CD4-positive, alpha-beta T cell (primary cell): ENCODE measurements around the gene CTBP1. TPM values are rescaled to one million over a fixed set of nuclear protein-coding genes. Genes with fewer than 3 reads are reported as not detected.

Source experiments
- ATAC-seq: fragments of 200-7000 bp; cut with Tn5 transposase; one replicate; pipeline ENCODE4 v1.10.0; 2022; ENCODE audit warnings: mild to moderate bottlenecking; ENCODE audit not compliant: poor library complexity
- CTCF ChIA-PET: fragments of 350-600 bp; sonication (Branson Sonifier 250); formaldehyde crosslinking; loops from one replicate; lab custom pipeline; 2021; ENCODE audit warnings: antibody characterized with exemption, inconsistent platforms; lab: Charles Lee
- POLR2A ChIA-PET: fragments of 350-600 bp; sonication (Branson Sonifier 250); formaldehyde crosslinking; loops from one replicate; lab custom pipeline; 2021; ENCODE audit warnings: antibody characterized with exemption, inconsistent platforms; lab: Charles Lee
- DNase-seq, 14 experiments: peaks; one replicate each; pipeline ENCODE4 v3.0.0-alpha.2; 2013 to 2020; ENCODE audit warnings: mixed read lengths in 2 of 14
- H3K27ac ChIP-seq, 2 donors: one replicate each; pipeline versions ENCODE4 v1.5.1 to v1.7.0; 2013; ENCODE audit warnings: low read length in 2 of 2, low read depth in 1 of 2, mild to moderate bottlenecking in 1 of 2
- H3K27me3 ChIP-seq, 2 experiments: 1 replicate in 1 of 2; 2 replicates in 1 of 2; pipeline versions ENCODE4 v1.6.1 to v1.7.0; 2013; ENCODE audit warnings: low read length in 2 of 2, control low read depth in 1 of 2, mild to moderate bottlenecking in 1 of 2, moderate library complexity in 1 of 2; ENCODE audit not compliant: insufficient read depth in 2 of 2, control insufficient read depth in 1 of 2
- H3K36me3 ChIP-seq: one replicate; pipeline ENCODE4 v1.6.1; 2013; ENCODE audit warnings: low read length, control low read depth; ENCODE audit not compliant: insufficient read depth
- H3K4me1 ChIP-seq: one replicate; pipeline ENCODE4 v1.6.1; 2013; ENCODE audit warnings: low read length, control low read depth; ENCODE audit not compliant: insufficient read depth
- H3K4me3 ChIP-seq: one replicate; pipeline ENCODE4 v1.5.1; 2013; ENCODE audit warnings: mild to moderate bottlenecking, low read length, moderate library complexity
- H3K9me3 ChIP-seq, 2 experiments: 1 replicate in 1 of 2; 2 replicates in 1 of 2; pipeline versions ENCODE4 v1.6.1 to v1.7.0; 2013; ENCODE audit warnings: low read length in 2 of 2, mild to moderate bottlenecking in 2 of 2, control low read depth in 1 of 2, moderate library complexity in 1 of 2; ENCODE audit not compliant: control insufficient read depth in 1 of 2, insufficient read depth in 1 of 2
- H3K27ac Mint-ChIP-seq: one replicate; pipeline ENCODE4 v1.8.0; 2020; ENCODE audit warnings: mixed read lengths
- H3K27me3 Mint-ChIP-seq: one replicate; pipeline ENCODE4 v1.8.0; 2021; ENCODE audit warnings: mixed read lengths
- H3K36me3 Mint-ChIP-seq: one replicate; pipeline ENCODE4 v1.8.0; 2021; ENCODE audit warnings: low read depth, mixed read lengths
- H3K4me1 Mint-ChIP-seq: one replicate; pipeline ENCODE4 v1.8.0; 2021; ENCODE audit warnings: low read depth, mixed read lengths
- H3K4me3 Mint-ChIP-seq: one replicate; pipeline ENCODE4 v1.8.0; 2020; ENCODE audit warnings: mild to moderate bottlenecking, mixed read lengths
- H3K9me3 Mint-ChIP-seq: one replicate; pipeline ENCODE4 v1.8.0; 2020; ENCODE audit warnings: mixed read lengths
- intact Hi-C, 2 experiments: fragments of 100-400 bp; cut with DNase I in 1 of 2; cut with micrococcal nuclease in 1 of 2; formaldehyde crosslinking; loops; one replicate each; pipeline versions ENCODE4 v1.15.1 to v1.9.0; 2023 to 2025; cut with DNase I, micrococcal nuclease
- total RNA-seq, 174 experiments: library from RNA in 2 of 174; stranded (reverse) in 2 of 174; gene quantifications; one replicate each; pipeline ENCODE4 v1.2.3 and lab custom pipeline; 2021 to 2026
- TF ChIP-seq, protein P1 (sequence below): fragments of 200-600 bp; IDR thresholded peaks from one replicate; pipeline ENCODE4 v1.8.0; 2022; ENCODE audit warnings: antibody characterized with exemption, mild to moderate bottlenecking

The CTBP1 gene
- total RNA-seq, 2 experiments from 2014 or later = 132 to 148 TPM

DNA sequence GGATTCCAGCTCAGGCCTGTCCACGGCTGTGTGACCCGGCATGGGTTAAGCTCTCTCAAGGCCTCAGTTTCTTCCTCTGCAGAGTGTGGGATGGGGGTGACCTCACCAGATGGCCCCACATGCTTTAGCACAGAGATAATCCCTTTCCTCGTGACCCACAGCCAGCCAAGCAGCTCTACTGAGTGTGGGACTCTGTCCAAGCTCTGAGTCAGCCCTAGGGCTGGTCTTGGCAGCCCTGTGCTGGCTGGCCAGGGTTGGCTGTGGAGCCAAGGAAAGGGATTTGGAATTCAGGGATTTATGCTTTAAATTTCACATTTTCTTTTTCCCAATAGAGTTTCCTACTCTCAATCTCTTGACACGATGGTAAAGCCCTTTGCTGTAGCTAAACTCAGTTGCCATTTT, 56.8 kb downstream of the CTBP1 start:
- Histone ChIP-seq H3K9me3 (peaks cover 0 to 10% of the 10 kb centered on the region in 2 experiments), H3K4me1 (peaks cover 13% of the 10 kb centered on the region), H3K27ac (no peak overlapping the region), H3K36me3 (peaks cover 13% of the 10 kb centered on the region), H3K27me3 (no peaks in the 10 kb centered on the region), H3K4me3 (no peak overlapping the region)
- ATAC-seq = no peak
- H3K9me3 Mint-ChIP-seq = no peaks in the 10 kb centered on the region
- H3K4me1 Mint-ChIP-seq = peaks cover 3% of the 10 kb centered on the region
- H3K4me3 Mint-ChIP-seq = no peak overlapping the region
- ChIA-PET POLR2A (interaction anchor here (1.2 kb wide), 1 partner anchor 10 kb away, joined by 8 read pairs; no protein-coding TSS in a partner anchor), CTCF (no interaction called here)
- no peak for DNase-seq
- peaks cover 5% of the 10 kb centered on the region for H3K36me3 Mint-ChIP-seq
- no peaks in the 10 kb centered on the region for H3K27me3 Mint-ChIP-seq
- intact Hi-C loops = no loop called here
- TF ChIP-seq, protein P1, sequence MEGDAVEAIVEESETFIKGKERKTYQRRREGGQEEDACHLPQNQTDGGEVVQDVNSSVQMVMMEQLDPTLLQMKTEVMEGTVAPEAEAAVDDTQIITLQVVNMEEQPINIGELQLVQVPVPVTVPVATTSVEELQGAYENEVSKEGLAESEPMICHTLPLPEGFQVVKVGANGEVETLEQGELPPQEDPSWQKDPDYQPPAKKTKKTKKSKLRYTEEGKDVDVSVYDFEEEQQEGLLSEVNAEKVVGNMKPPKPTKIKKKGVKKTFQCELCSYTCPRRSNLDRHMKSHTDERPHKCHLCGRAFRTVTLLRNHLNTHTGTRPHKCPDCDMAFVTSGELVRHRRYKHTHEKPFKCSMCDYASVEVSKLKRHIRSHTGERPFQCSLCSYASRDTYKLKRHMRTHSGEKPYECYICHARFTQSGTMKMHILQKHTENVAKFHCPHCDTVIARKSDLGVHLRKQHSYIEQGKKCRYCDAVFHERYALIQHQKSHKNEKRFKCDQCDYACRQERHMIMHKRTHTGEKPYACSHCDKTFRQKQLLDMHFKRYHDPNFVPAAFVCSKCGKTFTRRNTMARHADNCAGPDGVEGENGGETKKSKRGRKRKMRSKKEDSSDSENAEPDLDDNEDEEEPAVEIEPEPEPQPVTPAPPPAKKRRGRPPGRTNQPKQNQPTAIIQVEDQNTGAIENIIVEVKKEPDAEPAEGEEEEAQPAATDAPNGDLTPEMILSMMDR = no peak
- no peak overlapping the region for H3K27ac Mint-ChIP-seq

- peaks cover 2% of the 10 kb centered on the region for H3K36me3 Mint-ChIP-seq
- no peaks in the 10 kb centered on the region for H3K27me3 ChIP-seq
- peaks cover 9% of the 10 kb centered on the region for H3K36me3 ChIP-seq
- H3K27ac ChIP-seq = no peak overlapping the region
- POLR2A ChIA-PET = interaction anchor here (1.2 kb wide), 1 partner anchor 10 kb away, joined by 8 read pairs; no protein-coding TSS in a partner anchor
- no peak overlapping the region for H3K4me3 ChIP-seq
- ATAC-seq = no peak
- no peaks in the 10 kb centered on the region for H3K9me3 Mint-ChIP-seq
- TF ChIP-seq, protein P1 = no peak
- DNase-seq = no peak
- H3K4me1 Mint-ChIP-seq = peaks cover 6% of the 10 kb centered on the region
- intact Hi-C loops = no loop called here
- peaks cover 13% of the 10 kb centered on the region for H3K4me1 ChIP-seq
- H3K27me3 Mint-ChIP-seq = no peaks in the 10 kb centered on the region
- H3K4me3 Mint-ChIP-seq = no peak overlapping the region
- H3K27ac Mint-ChIP-seq = no peak overlapping the region
- peaks cover 0 to 10% of the 10 kb centered on the region in 2 experiments for H3K9me3 ChIP-seq
- CTCF ChIA-PET = no interaction called here
Observed at GRCh38 chr4:1191621-1192020, 57.3 kb downstream of the CTBP1 start.

DNA sequence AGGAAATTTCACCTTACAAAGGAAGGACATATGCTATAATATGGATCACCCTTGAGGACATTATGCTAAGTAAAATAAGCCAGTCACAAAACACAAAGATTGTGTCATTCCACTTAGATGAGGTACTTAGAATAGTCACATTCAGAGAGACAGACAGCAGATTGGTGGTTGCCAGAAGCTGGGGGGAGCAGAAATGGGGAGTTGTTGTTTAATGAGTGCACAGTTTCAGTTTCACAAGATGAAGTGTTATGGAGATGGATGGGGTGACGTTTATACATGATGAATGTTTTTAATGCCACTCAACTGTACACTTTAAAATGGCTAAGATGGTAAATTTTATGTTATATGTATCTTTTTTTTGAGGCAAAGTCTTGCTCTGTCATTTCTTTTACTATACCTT, 61.7 kb downstream of the CTBP1 start:
- Histone ChIP-seq H3K27me3 (no peaks in the 10 kb centered on the region), H3K4me3 (no peak overlapping the region), H3K9me3 (peaks cover 6 to 9% of the 10 kb centered on the region in 2 experiments), H3K4me1 (peaks cover 9% of the 10 kb centered on the region), H3K27ac (no peak overlapping the region), H3K36me3 (no peaks in the 10 kb centered on the region)
- H3K9me3 Mint-ChIP-seq = no peaks in the 10 kb centered on the region
- H3K4me1 Mint-ChIP-seq = peaks cover 10% of the 10 kb centered on the region
- H3K4me3 Mint-ChIP-seq = no peak overlapping the region
- peaks cover 4% of the 10 kb centered on the region for H3K36me3 Mint-ChIP-seq
- CTCF ChIA-PET = interaction anchor here (1.5 kb wide), 1 partner anchor 20 kb away, joined by 5 read pairs; no protein-coding TSS in a partner anchor
- no peaks in the 10 kb centered on the region for H3K27me3 Mint-ChIP-seq
- peak in 3 of 14 experiments; percentile 66 to 82 (median 66) for DNase-seq
- POLR2A ChIA-PET = interaction anchor here (1.0 kb wide), 1 partner anchor 15 kb away, joined by 3 read pairs; no protein-coding TSS in a partner anchor
- no peak overlapping the region for H3K27ac Mint-ChIP-seq
- peak; percentile 98 for ATAC-seq
- TF ChIP-seq, protein P1 = no peak
- intact Hi-C loops = no loop called here
